Measurements from ENCODE around the gene CLASP2. TPM values are rescaled to one million over a fixed set of nuclear protein-coding genes. Genes with fewer than 3 reads are reported as not detected.

The CLASP2 gene
- total and polyA plus RNA-seq, 2 of the 4 experiments (the other 2 are of a cell fraction): 11.9 to 49.1 TPM

GRCh38 chr3:33687406-33688010 lies 30.5 kb downstream of the CLASP2 start:
- BruUV-seq (replicated peaks): no TSS peak
- Histone ChIP-seq H2BK5ac (ENCODE audit: low read depth, low read length, poor library complexity, severe bottlenecking) (no peak overlapping the region), H2BK15ac (ENCODE audit: low read depth, low read length) (no peak overlapping the region), H3K27ac (ENCODE audit: insufficient read depth, low read length) (0 out of 2 replicates have a peak overlapping the region, but pooled peaks have one; percentile 41), H3K4ac (ENCODE audit: low read depth, low read length) (no peak overlapping the region), H3K4me2 (ENCODE audit: low read depth, low read length) (no peak overlapping the region), H3K9ac (ENCODE audit: low read depth, low read length) (no peak overlapping the region), H4K91ac (ENCODE audit: insufficient read depth, low read depth, low read length) (no peak overlapping the region), H3K9me1 (ENCODE audit: insufficient read depth, low read length) (peaks cover 6% of the 10 kb centered on the region), H2BK120ac (ENCODE audit: low read depth, low read length) (no peak overlapping the region), H2AFZ (replicated peaks; ENCODE audit: low read length, poor library complexity) (no peak overlapping the region), H4K20me1 (ENCODE audit: insufficient read depth, low read length) (no peaks in the 10 kb centered on the region), H3K4me3 (ENCODE audit: insufficient read depth, low read depth, low read length) (no peak overlapping the region), H2BK20ac (ENCODE audit: low read depth, low read length) (no peak overlapping the region), H3K9me3 (ENCODE audit: control insufficient read depth, insufficient read depth, low read length) (no peaks in the 10 kb centered on the region), H4K5ac (ENCODE audit: low read depth, low read length) (no peak overlapping the region), H4K8ac (ENCODE audit: low read depth in 2 of 2, low read length in 2 of 2) (no peak overlapping the region), H3K4me1 (ENCODE audit: control insufficient read depth, insufficient read depth, low read length) (no peaks in the 10 kb centered on the region), H2AK9ac (replicated peaks; ENCODE audit: low read depth, low read length, poor library complexity) (no peak overlapping the region), H3K27me3 (ENCODE audit: control insufficient read depth, insufficient read depth, low read length) (no peaks in the 10 kb centered on the region), H3K56ac (ENCODE audit: extremely low read depth, insufficient read depth, low read length) (no peak overlapping the region), H2AK5ac (ENCODE audit: low read depth, low read length) (no peak overlapping the region), H3K36me3 (ENCODE audit: control insufficient read depth, insufficient read depth, low read length) (peaks cover 9% of the 10 kb centered on the region), H3K18ac (ENCODE audit: low read depth, low read length) (no peak overlapping the region), H3K23ac (ENCODE audit: low read depth, low read length) (no peak overlapping the region), H3K79me1 (ENCODE audit: low read depth in 1 of 2, low read length in 2 of 2) (peaks cover 8 to 19% of the 10 kb centered on the region in 2 experiments), H3K14ac (replicated peaks; ENCODE audit: low read depth, low read length) (no peak overlapping the region)
- intact Hi-C loops (cut with micrococcal nuclease) (no loop called here), in situ Hi-C loops (cut with MboI; ENCODE audit: low sequenced_read_pairs) (no loop called here), dilution Hi-C loops (cut with HindIII; ENCODE audit: low sequenced_read_pairs, unreplicated experiment) (no loop called here)
- CTCF ChIA-PET: interaction anchor here (0.6 kb wide), 1 partner anchor 10 kb away, joined by 6 read pairs; no protein-coding TSS in a partner anchor
- peak; percentile 93 for ATAC-seq (ENCODE audit: low read depth)
- TF ChIP-seq CEBPB (IDR thresholded peaks at IDR 0.05; ENCODE audit: low read depth, low read length): peak; percentile 61; the same call in 1 of the 2 replicates
- no peak for TF ChIP-seq CTCF (conservative IDR thresholded peaks at IDR 0.05; ENCODE audit: low read depth, low read length)
- DNase-seq: peak; percentile 55
- WGBS, 2 experiments (ENCODE audit: extremely low coverage in 2 of 2, insufficient read length in 1 of 2): no CpG with 5 or more reads among the region's 1 CpG
- POLR2A ChIA-PET (ENCODE audit: unreplicated experiment): no interaction called here

All from IMR-90 (cell line).